A673 (cell line): Measurements from ENCODE around the gene NHERF2. TPM values are rescaled to one million over a fixed set of nuclear protein-coding genes. Genes with fewer than 3 reads are reported as not detected.
A peak's percentile ranks its signal among the peaks of the same experiment; 100 is the strongest.

Source experiments
- BruUV-seq: library from RNA; stranded (reverse); fragments of 400-500 nt; replicated peaks from 2 replicates; lab custom pipeline; 2021; lab: Mats Ljungman, UMichigan
- CTCF ChIA-PET: fragments of 300-600 bp; sonication (Branson Sonifier 250); formaldehyde crosslinking; loops from one replicate; lab custom pipeline; 2022; ENCODE audit warnings: antibody characterized with exemption; lab: Charles Lee
- POLR2A ChIA-PET: fragments of 300-600 bp; sonication (Branson Sonifier 250); formaldehyde crosslinking; loops from one replicate; lab custom pipeline; 2022; ENCODE audit warnings: antibody characterized with exemption; ENCODE audit not compliant: low non-redundant PET; lab: Charles Lee
- DNase-seq: peaks from one replicate; pipeline ENCODE4 v3.0.0-alpha.2; 2015; ENCODE audit warnings: low spot score
- H3K27ac ChIP-seq: fragments of 200-600 bp; sonication (generic); 2 replicates; pipeline ENCODE4 v1.5.1; 2016; ENCODE audit warnings: mixed run types, low read depth, mild to moderate bottlenecking, mixed read lengths, antibody characterized with exemption, low read length; ENCODE audit not compliant: poor library complexity, severe bottlenecking
- H3K27me3 ChIP-seq: fragments of 200-600 bp; sonication (generic); replicated peaks from 2 replicates; pipeline ENCODE4 v1.6.1; 2017; ENCODE audit warnings: mixed run types, low read depth, mild to moderate bottlenecking, mixed read lengths, antibody characterized with exemption, low read length; ENCODE audit not compliant: insufficient read depth, poor library complexity
- H3K36me3 ChIP-seq: fragments of 200-600 bp; sonication (generic); 2 replicates; pipeline ENCODE4 v1.6.1; 2016; ENCODE audit warnings: mixed run types, mild to moderate bottlenecking, mixed read lengths, antibody characterized with exemption, low read length; ENCODE audit not compliant: insufficient read depth, poor library complexity, severe bottlenecking
- H3K4me1 ChIP-seq: fragments of 200-600 bp; sonication (generic); 2 replicates; pipeline ENCODE4 v1.6.1; 2017; ENCODE audit warnings: mixed run types, mild to moderate bottlenecking, mixed read lengths, antibody characterized with exemption, low read length; ENCODE audit not compliant: insufficient read depth, poor library complexity, severe bottlenecking
- H3K4me3 ChIP-seq: fragments of 200-600 bp; sonication (generic); 2 replicates; pipeline ENCODE4 v1.5.1; 2016; ENCODE audit warnings: low read depth, mixed run types, mild to moderate bottlenecking, mixed read lengths, low read length; ENCODE audit not compliant: poor library complexity, severe bottlenecking
- H3K9me3 ChIP-seq: fragments of 200-600 bp; sonication (generic); 2 replicates; pipeline ENCODE4 v1.6.1; 2016; ENCODE audit warnings: mixed run types, low read depth, mild to moderate bottlenecking, mixed read lengths, antibody characterized with exemption, low read length; ENCODE audit not compliant: poor library complexity, severe bottlenecking
- EZH2 ChIP-seq: fragments of 200-600 bp; sonication (generic); IDR thresholded peaks from 2 replicates; pipeline ENCODE4 v1.6.1; 2017; ENCODE audit warnings: borderline replicate concordance, low read depth, mild to moderate bottlenecking, mixed read lengths, antibody characterized with exemption, low read length; ENCODE audit not compliant: poor library complexity, severe bottlenecking
- intact Hi-C: fragments of 100-400 bp; cut with micrococcal nuclease; formaldehyde crosslinking; loops from one replicate; pipeline ENCODE4 v1.10.0; 2022; ENCODE audit not compliant: unreplicated experiment
- total RNA-seq: library from RNA; stranded (reverse); gene quantifications from 2 replicates; pipeline ENCODE4 v1.2.3, GENCODE V29; 2021
- TF ChIP-seq, protein P1 (sequence below): fragments of 300-800, 200-600 bp; sonication (generic); conservative IDR thresholded peaks from 2 replicates; pipeline ENCODE4 v1.5.1; 2017; ENCODE audit warnings: low read depth, mild to moderate bottlenecking, antibody characterized with exemption, low read length, moderate library complexity, mixed read lengths

Gene NHERF2
- total RNA-seq, 1 experiment from 2014 or later, result 19.5 TPM

DNA sequence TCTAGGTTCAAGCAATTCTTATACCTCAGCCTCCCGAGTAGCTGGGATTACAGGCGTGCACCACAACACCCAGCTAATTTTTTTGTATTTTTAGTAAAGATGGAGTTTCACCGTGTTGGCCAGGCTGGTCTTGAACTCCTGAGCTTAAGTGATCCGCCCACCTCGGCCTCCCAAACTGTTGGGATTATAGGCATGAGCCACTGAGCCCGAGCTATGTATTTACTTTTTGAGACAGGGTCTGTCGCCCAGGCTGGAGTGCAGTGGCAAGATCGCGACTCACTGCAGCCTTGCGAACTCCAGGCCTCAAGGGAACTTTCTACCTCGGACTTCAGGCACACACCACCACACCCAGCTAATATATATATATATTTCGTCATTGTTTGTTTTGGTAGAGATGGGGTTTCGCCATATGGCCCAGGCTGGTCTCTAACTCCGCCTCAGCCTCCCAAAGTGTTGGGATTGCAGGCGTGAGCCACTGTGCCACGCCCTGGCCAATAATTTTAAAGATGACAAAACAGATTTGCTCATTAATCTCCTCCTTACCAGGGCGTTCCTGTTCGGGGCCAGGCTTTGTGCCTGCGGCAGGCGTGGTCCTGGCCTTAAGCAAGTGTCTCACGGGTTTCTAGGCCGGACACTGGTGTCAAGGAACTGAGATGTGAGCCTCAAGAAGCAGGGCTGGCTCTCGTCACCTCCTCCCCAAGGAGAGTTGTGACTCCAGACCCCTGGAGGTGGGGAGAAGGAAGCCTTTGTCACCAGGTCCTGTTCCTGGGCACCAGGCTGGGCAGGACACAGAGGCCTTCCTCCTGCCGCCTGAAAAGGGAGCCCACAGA, 11.4 kb upstream of the NHERF2 start:
- no peaks in the 10 kb centered on the region for H3K27me3 ChIP-seq
- H3K9me3 ChIP-seq, result no peaks in the 10 kb centered on the region
- ChIA-PET CTCF (no interaction called here), POLR2A (interaction anchor here (0.6 kb wide), 1 partner anchor 140 kb away, joined by 3 read pairs; the partner anchor contains the start of gene TRAF7)
- no TSS peak for BruUV-seq
- H3K27ac ChIP-seq, result peak overlapping the region; percentile 25
- DNase-seq, result no peak
- intact Hi-C loops, result no loop called here
- H3K36me3 ChIP-seq, result no peaks in the 10 kb centered on the region
- H3K4me3 ChIP-seq, result no peak overlapping the region
- peaks cover 5% of the 10 kb centered on the region for H3K4me1 ChIP-seq
- TF ChIP-seq EZH2, result no peak
- TF ChIP-seq, protein P1, sequence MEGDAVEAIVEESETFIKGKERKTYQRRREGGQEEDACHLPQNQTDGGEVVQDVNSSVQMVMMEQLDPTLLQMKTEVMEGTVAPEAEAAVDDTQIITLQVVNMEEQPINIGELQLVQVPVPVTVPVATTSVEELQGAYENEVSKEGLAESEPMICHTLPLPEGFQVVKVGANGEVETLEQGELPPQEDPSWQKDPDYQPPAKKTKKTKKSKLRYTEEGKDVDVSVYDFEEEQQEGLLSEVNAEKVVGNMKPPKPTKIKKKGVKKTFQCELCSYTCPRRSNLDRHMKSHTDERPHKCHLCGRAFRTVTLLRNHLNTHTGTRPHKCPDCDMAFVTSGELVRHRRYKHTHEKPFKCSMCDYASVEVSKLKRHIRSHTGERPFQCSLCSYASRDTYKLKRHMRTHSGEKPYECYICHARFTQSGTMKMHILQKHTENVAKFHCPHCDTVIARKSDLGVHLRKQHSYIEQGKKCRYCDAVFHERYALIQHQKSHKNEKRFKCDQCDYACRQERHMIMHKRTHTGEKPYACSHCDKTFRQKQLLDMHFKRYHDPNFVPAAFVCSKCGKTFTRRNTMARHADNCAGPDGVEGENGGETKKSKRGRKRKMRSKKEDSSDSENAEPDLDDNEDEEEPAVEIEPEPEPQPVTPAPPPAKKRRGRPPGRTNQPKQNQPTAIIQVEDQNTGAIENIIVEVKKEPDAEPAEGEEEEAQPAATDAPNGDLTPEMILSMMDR, result no peak

DNA sequence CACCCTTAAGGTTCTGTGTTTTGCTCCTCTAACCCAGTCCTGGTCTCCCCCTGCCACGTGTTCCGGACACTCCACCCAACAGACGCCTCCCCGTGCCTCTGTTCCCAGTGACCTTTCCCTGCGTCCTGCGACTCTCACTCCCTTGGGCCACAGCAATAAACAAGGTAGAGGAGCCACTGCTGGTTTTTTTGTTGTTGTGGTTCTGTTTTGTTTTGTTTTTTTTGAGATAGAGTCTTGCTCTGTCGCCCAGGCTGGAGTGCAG, 10.8 kb upstream of the NHERF2 start:
- no peak overlapping the region for H3K4me3 ChIP-seq
- H3K9me3 ChIP-seq, result no peaks in the 10 kb centered on the region
- no peaks in the 10 kb centered on the region for H3K27me3 ChIP-seq
- POLR2A ChIA-PET, result no interaction called here
- CTCF ChIA-PET, result interaction anchor here (0.6 to 1.4 kb wide), 4 partner anchors 12 to 252 kb away, joined by 3 to 11 read pairs (median 3); partner anchors contain the start of gene ECI1
- intact Hi-C loops, result no loop called here
- TF ChIP-seq, protein P1, result no peak
- no peak for TF ChIP-seq EZH2
- peaks cover under 1% of the 10 kb centered on the region for H3K4me1 ChIP-seq
- DNase-seq, result no peak
- no peaks in the 10 kb centered on the region for H3K36me3 ChIP-seq
- H3K27ac ChIP-seq, result peak overlapping the region; percentile 25
- BruUV-seq, result no TSS peak

DNA sequence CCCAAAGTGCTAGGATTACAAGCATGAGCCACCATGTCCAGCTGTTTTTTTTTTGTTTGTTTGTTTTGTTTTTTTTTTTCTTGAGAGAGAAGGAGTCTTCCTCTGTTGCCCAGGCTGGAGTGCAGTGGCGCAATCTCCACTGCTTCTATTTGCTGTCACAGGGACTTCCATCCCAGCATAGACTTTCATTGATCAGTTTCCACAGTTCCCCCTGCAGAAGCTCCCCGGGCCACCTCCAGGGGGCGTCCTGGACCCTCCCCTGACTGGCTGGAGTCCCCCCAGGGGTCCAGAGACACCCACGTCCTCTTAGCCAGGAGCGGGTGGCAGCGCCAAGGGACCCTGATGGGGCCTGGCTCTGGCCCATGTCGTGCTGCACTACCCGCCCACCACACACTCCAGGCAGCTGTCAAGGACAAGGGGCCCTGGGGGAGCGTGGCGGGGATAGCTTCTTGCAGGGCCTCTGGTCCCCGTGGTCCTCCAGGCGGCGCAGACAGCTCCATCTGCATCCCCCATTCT, 10.2 kb upstream of the NHERF2 start:
- intact Hi-C loops, result no loop called here
- no peaks in the 10 kb centered on the region for H3K36me3 ChIP-seq
- CTCF ChIA-PET, result interaction anchor here (0.5 to 1.4 kb wide), 6 partner anchors 11 to 1018 kb away, joined by 3 to 11 read pairs (median 3); partner anchors contain the start of gene ECI1
- POLR2A ChIA-PET, result no interaction called here
- no peak for TF ChIP-seq EZH2
- TF ChIP-seq, protein P1, result peak; percentile 70
- H3K27ac ChIP-seq, result no peak overlapping the region
- peak; percentile 55 for DNase-seq
- no peaks in the 10 kb centered on the region for H3K4me1 ChIP-seq
- no peak overlapping the region for H3K4me3 ChIP-seq
- no peaks in the 10 kb centered on the region for H3K27me3 ChIP-seq
- BruUV-seq, result no TSS peak
- H3K9me3 ChIP-seq, result no peaks in the 10 kb centered on the region
